ENCODE results near the gene RASAL2. TPM values are rescaled to one million over a fixed set of nuclear protein-coding genes. Genes with fewer than 3 reads are reported as not detected.
A peak's percentile ranks its signal among the peaks of the same experiment; 100 is the strongest.

Gene RASAL2
- total and polyA plus RNA-seq, 2 of the 4 experiments (the other 2 are of a cell fraction) = 13.1 to 20.6 TPM

DNA sequence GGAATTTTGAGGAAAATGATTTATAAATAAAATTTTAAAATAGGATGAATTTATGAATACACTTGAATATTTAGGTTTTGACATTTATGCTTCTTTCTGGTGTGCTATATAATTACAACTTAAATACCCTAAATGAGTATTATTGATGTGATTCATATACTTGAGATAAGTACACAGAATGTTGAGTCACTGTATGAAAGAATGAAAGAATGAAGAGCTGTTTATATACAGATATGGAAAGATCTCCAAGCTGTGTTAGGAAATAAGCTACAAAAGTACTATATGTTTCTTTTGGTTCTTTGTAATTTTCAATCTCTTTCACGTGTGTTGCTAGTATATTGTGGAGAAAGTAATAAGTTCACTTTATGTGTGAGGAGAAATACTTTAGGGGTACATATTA is 147.2 kb downstream of the RASAL2 start:
- H3K9ac ChIP-seq (ENCODE audit: low read depth, low read length) = no peak overlapping the region
- H2BK20ac ChIP-seq (ENCODE audit: low read depth, low read length) = peak overlapping the region; percentile 93; the same call in 1 of the 2 replicates
- TSS peak; percentile 27 for BruUV-seq (replicated peaks)
- H2BK120ac ChIP-seq (ENCODE audit: low read depth, low read length) = peak overlapping the region; percentile 90
- DNase-seq = peak; percentile 77
- no peak overlapping the region for H2AK5ac ChIP-seq (ENCODE audit: low read depth, low read length)
- no peak overlapping the region for H2AK9ac ChIP-seq (replicated peaks; ENCODE audit: low read depth, low read length, poor library complexity)
- no CpG with 5 or more reads among the region's 1 CpG for WGBS, 2 experiments (ENCODE audit: extremely low coverage in 2 of 2, insufficient read length in 1 of 2)
- peak overlapping the region in 1 of 2 experiments; percentile 29; a peak in 1 of 4 replicates for H4K8ac ChIP-seq (ENCODE audit: low read depth in 2 of 2, low read length in 2 of 2)
- H4K20me1 ChIP-seq (ENCODE audit: insufficient read depth, low read length) = no peaks in the 10 kb centered on the region
- no peak overlapping the region; the same call in 1 of the 2 replicates for H3K14ac ChIP-seq (replicated peaks; ENCODE audit: low read depth, low read length)
- intact Hi-C loops (cut with micrococcal nuclease) = loop anchor here (5.0 kb wide), 1 partner anchor 36 kb away; no protein-coding TSS in a partner anchor
- no peak overlapping the region for H2AFZ ChIP-seq (replicated peaks; ENCODE audit: low read length, poor library complexity)
- peak overlapping the region; percentile 95; the same call in 1 of the 2 replicates for H3K18ac ChIP-seq (ENCODE audit: low read depth, low read length)
- H4K5ac ChIP-seq (ENCODE audit: low read depth, low read length) = peak overlapping the region; percentile 81; the same call in 1 of the 2 replicates
- H3K4me3 ChIP-seq (ENCODE audit: insufficient read depth, low read depth, low read length) = no peak overlapping the region
- no peak overlapping the region for H4K91ac ChIP-seq (ENCODE audit: insufficient read depth, low read depth, low read length)
- no peak overlapping the region for H3K56ac ChIP-seq (ENCODE audit: extremely low read depth, insufficient read depth, low read length)
- H3K4me1 ChIP-seq (ENCODE audit: control insufficient read depth, insufficient read depth, low read length) = peaks cover 7% of the 10 kb centered on the region
- H3K36me3 ChIP-seq (ENCODE audit: control insufficient read depth, insufficient read depth, low read length) = no peaks in the 10 kb centered on the region
- no peaks in the 10 kb centered on the region for H3K9me3 ChIP-seq (ENCODE audit: control insufficient read depth, insufficient read depth, low read length)
- H2BK5ac ChIP-seq (ENCODE audit: low read depth, low read length, poor library complexity, severe bottlenecking) = peak overlapping the region; percentile 96
- no peaks in the 10 kb centered on the region for H3K9me1 ChIP-seq (ENCODE audit: insufficient read depth, low read length)
- dilution Hi-C loops (cut with HindIII; ENCODE audit: low sequenced_read_pairs, unreplicated experiment) = no loop called here
- peak; percentile 62 for ATAC-seq (ENCODE audit: low read depth)
- ChIA-PET CTCF (interaction anchor here (0.8 kb wide), 2 partner anchors 59 to 209 kb away, joined by 3 read pairs; no protein-coding TSS in a partner anchor), POLR2A (ENCODE audit: unreplicated experiment) (no interaction called here)
- in situ Hi-C loops (cut with MboI; ENCODE audit: low sequenced_read_pairs) = no loop called here
- H3K4ac ChIP-seq (ENCODE audit: low read depth, low read length) = no peak overlapping the region; the same call in 1 of the 2 replicates
- H3K27me3 ChIP-seq (ENCODE audit: control insufficient read depth, insufficient read depth, low read length) = no peaks in the 10 kb centered on the region
- no peak overlapping the region for H3K27ac ChIP-seq (ENCODE audit: insufficient read depth, low read length)
- TF ChIP-seq NFE2L2 (IDR thresholded peaks at IDR 0.05; ENCODE audit: low read depth, low read length) = no peak
- peak; percentile 82 for TF ChIP-seq FOS (IDR thresholded peaks at IDR 0.05; ENCODE audit: low read depth, low read length)
- TF ChIP-seq RFX5 (IDR thresholded peaks at IDR 0.05; ENCODE audit: low read depth, low read length) = no peak
- TF ChIP-seq CHD1 (IDR thresholded peaks at IDR 0.05; ENCODE audit: low read depth, low read length) = no peak
- peak; percentile 64 for TF ChIP-seq CEBPB (IDR thresholded peaks at IDR 0.05; ENCODE audit: low read depth, low read length)
- no peak for TF ChIP-seq MAZ (IDR thresholded peaks at IDR 0.05; ENCODE audit: borderline replicate concordance, low read depth, low read length)
- TF ChIP-seq, protein P1, sequence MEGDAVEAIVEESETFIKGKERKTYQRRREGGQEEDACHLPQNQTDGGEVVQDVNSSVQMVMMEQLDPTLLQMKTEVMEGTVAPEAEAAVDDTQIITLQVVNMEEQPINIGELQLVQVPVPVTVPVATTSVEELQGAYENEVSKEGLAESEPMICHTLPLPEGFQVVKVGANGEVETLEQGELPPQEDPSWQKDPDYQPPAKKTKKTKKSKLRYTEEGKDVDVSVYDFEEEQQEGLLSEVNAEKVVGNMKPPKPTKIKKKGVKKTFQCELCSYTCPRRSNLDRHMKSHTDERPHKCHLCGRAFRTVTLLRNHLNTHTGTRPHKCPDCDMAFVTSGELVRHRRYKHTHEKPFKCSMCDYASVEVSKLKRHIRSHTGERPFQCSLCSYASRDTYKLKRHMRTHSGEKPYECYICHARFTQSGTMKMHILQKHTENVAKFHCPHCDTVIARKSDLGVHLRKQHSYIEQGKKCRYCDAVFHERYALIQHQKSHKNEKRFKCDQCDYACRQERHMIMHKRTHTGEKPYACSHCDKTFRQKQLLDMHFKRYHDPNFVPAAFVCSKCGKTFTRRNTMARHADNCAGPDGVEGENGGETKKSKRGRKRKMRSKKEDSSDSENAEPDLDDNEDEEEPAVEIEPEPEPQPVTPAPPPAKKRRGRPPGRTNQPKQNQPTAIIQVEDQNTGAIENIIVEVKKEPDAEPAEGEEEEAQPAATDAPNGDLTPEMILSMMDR (conservative IDR thresholded peaks at IDR 0.05; ENCODE audit: low read depth, low read length) = no peak
- no peak for TF ChIP-seq MAFK (IDR thresholded peaks at IDR 0.05; ENCODE audit: low read depth, low read length)
- 0 out of 3 replicates have a peak overlapping the region, but pooled peaks have one; percentile 76 for H2BK15ac ChIP-seq (ENCODE audit: low read depth, low read length)
- no peak overlapping the region for H3K23ac ChIP-seq (ENCODE audit: low read depth, low read length)
- peak overlapping the region; percentile 77; the same call in 1 of the 2 replicates for H3K4me2 ChIP-seq (ENCODE audit: low read depth, low read length)
- peaks cover 13 to 29% of the 10 kb centered on the region in 2 experiments; a peak in 3 of 4 replicates for H3K79me1 ChIP-seq (ENCODE audit: low read depth in 1 of 2, low read length in 2 of 2)
